Thyroid gland (tissue), 4 donors: Measurements from ENCODE around the gene GLE1. TPM values are rescaled to one million over a fixed set of nuclear protein-coding genes. Genes with fewer than 3 reads are reported as not detected.
"Not testable (repeated sequence)": the region's sequence is repeated elsewhere in the genome, so short reads cannot be mapped to it uniquely, and the experiment has no call there.

Experiments used
- DNase-seq, 2 donors: peaks; one replicate each; pipeline ENCODE4 v3.0.0-alpha.2; 2019
- H3K27ac ChIP-seq, 3 donors: fragments of 200-600 bp; sonication (generic); 1 replicate in 2 of 3; 2 replicates in 1 of 3; pipeline ENCODE4 v1.5.1; 2016 to 2019; ENCODE audit warnings: mild to moderate bottlenecking in 1 of 3, moderate library complexity in 1 of 3
- H3K27me3 ChIP-seq: fragments of 200-600 bp; sonication (generic); one replicate; pipeline ENCODE4 v1.5.1; 2019
- H3K36me3 ChIP-seq, 2 donors: fragments of 200-600 bp; sonication (generic); one replicate each; pipeline ENCODE4 v1.5.1; 2016 to 2019
- H3K4me1 ChIP-seq, 2 donors: fragments of 200-600 bp; sonication (generic); one replicate each; pipeline ENCODE4 v1.5.1; 2017 to 2019
- H3K4me3 ChIP-seq, 3 donors: fragments of 200-600 bp; sonication (generic); replicated peaks in 1 of 3; 1 replicate in 2 of 3; 2 replicates in 1 of 3; pipeline ENCODE4 v1.5.1; 2016; ENCODE audit warnings: mild to moderate bottlenecking in 1 of 3
- H3K9me3 ChIP-seq: fragments of 200-600 bp; sonication (generic); one replicate; pipeline ENCODE4 v1.5.1; 2017
- POLR2A ChIP-seq, 2 donors: fragments of 450-650 bp; IDR thresholded peaks; one replicate each; pipeline ENCODE4 v1.6.1; 2017; ENCODE audit warnings: antibody characterized with exemption in 2 of 2, mild to moderate bottlenecking in 2 of 2, moderate library complexity in 1 of 2
- WGBS, 2 donors: methylation state at CpG; one replicate each; pipeline ENCODE4 v1.1.5; 2017; 5-methylcytosine and 5-hydroxymethylcytosine counted together
- intact Hi-C: fragments of 100-400 bp; cut with DNase I; formaldehyde crosslinking; loops from one replicate; pipeline ENCODE4 v1.15.1; 2023
- total RNA-seq, 4 donors: library from RNA; depleted of rRNA; stranded (reverse); fragments of >200 nt; gene quantifications; one replicate each; pipeline ENCODE4 v1.2.3, GENCODE V29; 2016
- TF ChIP-seq, protein P1 (sequence below), 6 experiments: fragments of 200-600 bp in 3 of 6; fragments of 450-650 bp in 3 of 6; sonication (generic) in 3 of 6; IDR thresholded peaks; one replicate each; pipeline ENCODE4 v1.5.1; 2016 to 2019; ENCODE audit warnings: antibody characterized with exemption in 6 of 6, mild to moderate bottlenecking in 2 of 6, inconsistent platforms in 1 of 6, moderate library complexity in 1 of 6

Gene GLE1
- total RNA-seq, 4 donors from 2014 or later: 24.1 to 30.3 (median 25.5) TPM

GRCh38 chr9:128575469-128575868 lies 71.0 kb downstream of the GLE1 start:
- no peak overlapping the region for H3K4me3 ChIP-seq
- H3K27me3 ChIP-seq: no peaks in the 10 kb centered on the region
- H3K27ac ChIP-seq: no peak overlapping the region
- intact Hi-C loops: no loop called here
- H3K36me3 ChIP-seq: peaks cover 67 to 70% of the 10 kb centered on the region in 2 donors
- no peaks in the 10 kb centered on the region for H3K4me1 ChIP-seq
- no peak for TF ChIP-seq POLR2A (IDR thresholded peaks at IDR 0.05)
- TF ChIP-seq, protein P1, sequence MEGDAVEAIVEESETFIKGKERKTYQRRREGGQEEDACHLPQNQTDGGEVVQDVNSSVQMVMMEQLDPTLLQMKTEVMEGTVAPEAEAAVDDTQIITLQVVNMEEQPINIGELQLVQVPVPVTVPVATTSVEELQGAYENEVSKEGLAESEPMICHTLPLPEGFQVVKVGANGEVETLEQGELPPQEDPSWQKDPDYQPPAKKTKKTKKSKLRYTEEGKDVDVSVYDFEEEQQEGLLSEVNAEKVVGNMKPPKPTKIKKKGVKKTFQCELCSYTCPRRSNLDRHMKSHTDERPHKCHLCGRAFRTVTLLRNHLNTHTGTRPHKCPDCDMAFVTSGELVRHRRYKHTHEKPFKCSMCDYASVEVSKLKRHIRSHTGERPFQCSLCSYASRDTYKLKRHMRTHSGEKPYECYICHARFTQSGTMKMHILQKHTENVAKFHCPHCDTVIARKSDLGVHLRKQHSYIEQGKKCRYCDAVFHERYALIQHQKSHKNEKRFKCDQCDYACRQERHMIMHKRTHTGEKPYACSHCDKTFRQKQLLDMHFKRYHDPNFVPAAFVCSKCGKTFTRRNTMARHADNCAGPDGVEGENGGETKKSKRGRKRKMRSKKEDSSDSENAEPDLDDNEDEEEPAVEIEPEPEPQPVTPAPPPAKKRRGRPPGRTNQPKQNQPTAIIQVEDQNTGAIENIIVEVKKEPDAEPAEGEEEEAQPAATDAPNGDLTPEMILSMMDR (IDR thresholded peaks at IDR 0.05): no peak
- DNase-seq: no peak
- no peaks in the 10 kb centered on the region for H3K9me3 ChIP-seq
- WGBS, 2 donors: 55 to 76% methylated on average over 4 of the region's 4 CpGs

DNA sequence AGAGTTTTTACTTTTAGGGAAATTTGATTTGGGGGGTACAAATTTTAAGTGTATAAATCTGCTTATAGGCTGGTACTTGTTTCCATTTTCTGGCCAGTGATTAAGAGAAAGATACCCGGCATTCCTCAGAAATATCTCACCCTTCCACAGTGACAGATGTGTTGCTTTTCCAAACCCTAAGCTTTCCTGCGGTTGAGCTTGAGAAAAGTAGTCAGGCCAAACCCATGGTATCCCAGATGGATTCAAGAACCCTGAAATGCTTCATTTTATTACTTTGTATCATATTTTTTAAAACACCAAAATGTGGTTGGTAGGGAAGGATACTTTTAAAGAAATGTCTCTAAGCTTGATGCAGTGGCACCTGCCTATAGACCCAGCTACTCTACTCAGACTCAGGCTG lies 71.4 kb downstream of the GLE1 start:
- Histone ChIP-seq H3K27me3 (no peaks in the 10 kb centered on the region), H3K9me3 (no peaks in the 10 kb centered on the region), H3K4me3 (no peak overlapping the region), H3K4me1 (no peaks in the 10 kb centered on the region), H3K36me3 (peaks cover 68 to 74% of the 10 kb centered on the region in 2 donors), H3K27ac (no peak overlapping the region)
- WGBS, 2 donors: 88 to 90% methylated on average over 2 of the region's 2 CpGs
- no peak for TF ChIP-seq POLR2A (IDR thresholded peaks at IDR 0.05)
- TF ChIP-seq, protein P1 (IDR thresholded peaks at IDR 0.05): no peak
- intact Hi-C loops: no loop called here
- DNase-seq: no peak

DNA sequence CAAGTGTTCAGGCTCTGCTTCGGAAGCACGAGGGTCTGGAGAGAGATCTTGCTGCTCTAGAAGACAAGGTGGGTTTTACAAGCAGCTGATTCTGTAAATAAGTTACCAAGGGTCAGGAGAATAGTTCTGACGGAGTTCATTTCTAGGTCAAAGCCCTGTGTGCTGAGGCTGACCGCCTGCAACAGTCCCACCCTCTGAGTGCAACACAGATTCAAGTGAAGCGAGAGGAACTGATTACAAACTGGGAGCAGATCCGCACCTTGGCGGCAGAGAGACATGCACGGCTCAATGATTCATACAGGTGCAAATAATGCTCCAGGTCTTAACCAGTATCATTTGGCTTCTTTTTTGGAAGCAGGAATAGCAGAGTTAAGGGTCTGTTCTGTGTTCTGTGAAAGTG lies 72.7 kb downstream of the GLE1 start:
- peaks cover 75 to 77% of the 10 kb centered on the region in 2 donors for H3K36me3 ChIP-seq
- no peaks in the 10 kb centered on the region for H3K27me3 ChIP-seq
- DNase-seq: no peak
- no peak overlapping the region for H3K4me3 ChIP-seq
- intact Hi-C loops: no loop called here
- no peaks in the 10 kb centered on the region for H3K4me1 ChIP-seq
- WGBS, 2 donors: 93% methylated on average over 8 of the region's 8 CpGs
- H3K9me3 ChIP-seq: no peaks in the 10 kb centered on the region
- TF ChIP-seq, protein P1 (IDR thresholded peaks at IDR 0.05): no peak
- TF ChIP-seq POLR2A (IDR thresholded peaks at IDR 0.05): no peak
- no peak overlapping the region for H3K27ac ChIP-seq

- TF ChIP-seq, protein P1 (IDR thresholded peaks at IDR 0.05): no peak
- no peak for TF ChIP-seq POLR2A (IDR thresholded peaks at IDR 0.05)
- Histone ChIP-seq H3K36me3 (peaks cover 86 to 97% of the 10 kb centered on the region in 2 donors), H3K9me3 (no peaks in the 10 kb centered on the region), H3K4me1 (no peaks in the 10 kb centered on the region), H3K27ac (no peak overlapping the region), H3K27me3 (no peaks in the 10 kb centered on the region), H3K4me3 (no peak overlapping the region)
- no peak for DNase-seq
- intact Hi-C loops: no loop called here
- WGBS, 2 donors: 93 to 97% methylated on average over 1 of the region's 1 CpG
Observed at GRCh38 chr9:128579194-128579593, 74.7 kb downstream of the GLE1 start.

- 92 to 95% methylated on average over 10 of the region's 10 CpGs for WGBS, 2 donors
- DNase-seq: no peak
- Histone ChIP-seq H3K36me3 (peaks cover 94 to 99% of the 10 kb centered on the region in 2 donors), H3K9me3 (no peaks in the 10 kb centered on the region), H3K27me3 (no peaks in the 10 kb centered on the region), H3K4me1 (no peaks in the 10 kb centered on the region), H3K27ac (no peak overlapping the region), H3K4me3 (no peak overlapping the region)
- intact Hi-C loops: no loop called here
- TF ChIP-seq POLR2A (IDR thresholded peaks at IDR 0.05): no peak
- TF ChIP-seq, protein P1 (IDR thresholded peaks at IDR 0.05): no peak
Observed at GRCh38 chr9:128580731-128581130, 76.2 kb downstream of the GLE1 start.

DNA sequence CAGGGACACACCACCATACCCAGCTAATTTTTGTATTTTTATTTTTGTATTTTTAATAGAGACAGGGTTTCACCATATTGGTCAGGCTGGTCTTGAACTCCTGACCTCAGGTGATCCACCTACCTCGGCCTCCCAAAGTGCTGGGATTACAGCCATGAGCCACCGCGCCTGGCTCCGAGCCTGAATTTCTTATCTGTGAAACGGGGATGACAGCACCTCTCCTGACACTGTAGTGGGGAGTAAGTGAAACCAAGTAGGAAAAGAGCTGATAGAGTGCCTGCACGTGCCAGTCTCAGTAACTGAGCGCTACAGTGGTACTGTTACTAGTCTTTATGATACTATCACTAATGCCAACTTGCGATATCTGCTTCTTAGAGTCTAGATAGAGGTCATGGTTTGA lies 80.6 kb downstream of the GLE1 start:
- H3K27me3 ChIP-seq, H3K4me1 ChIP-seq, H3K9me3 ChIP-seq, H3K27ac ChIP-seq, DNase-seq, intact Hi-C loops, H3K4me3 ChIP-seq: not testable (repeated sequence)
- H3K36me3 ChIP-seq: peaks cover 84 to 97% of the 10 kb centered on the region in 2 donors
- WGBS, 2 donors: 95 to 96% methylated on average over 8 of the region's 8 CpGs

GRCh38 chr9:128586934-128587333 lies 82.4 kb downstream of the GLE1 start:
- H3K36me3 ChIP-seq: peaks cover 79 to 97% of the 10 kb centered on the region in 2 donors
- intact Hi-C loops: not testable (repeated sequence)

More at GRCh38 chr9:128586934-128587333, 82.4 kb downstream of the GLE1 start:
- not testable (repeated sequence) for H3K27ac ChIP-seq, H3K4me1 ChIP-seq, H3K9me3 ChIP-seq, DNase-seq, H3K27me3 ChIP-seq, H3K4me3 ChIP-seq
- WGBS, 2 donors: 87 to 97% methylated on average over 11 of the region's 11 CpGs
